ENCODE measurements around the gene NRP2. TPM values are rescaled to one million over a fixed set of nuclear protein-coding genes. Genes with fewer than 3 reads are reported as not detected.
A peak's percentile ranks its signal among the peaks of the same experiment; 100 is the strongest.

Gene NRP2
- total RNA-seq, 1 donor from 2014 or later: 76.7 TPM

- Histone ChIP-seq H3K79me2 (ENCODE audit: insufficient read depth, low read length) (no peaks in the 10 kb centered on the region), H2AFZ (ENCODE audit: low read depth, low read length) (no peak overlapping the region), H3K9ac (ENCODE audit: low read length) (peak overlapping the region; percentile 41), H3K4me1 (ENCODE audit: insufficient read depth, low read length) (peaks cover 77% of the 10 kb centered on the region), H3K27ac (ENCODE audit: low read depth, low read length) (peak overlapping the region; percentile 70), H3K27me3 (ENCODE audit: insufficient read depth, low read length) (no peaks in the 10 kb centered on the region), H3K4me3 (ENCODE audit: insufficient read depth, low read depth, low read length) (no peak overlapping the region), H3K4me2 (ENCODE audit: low read length) (peak overlapping the region; percentile 65), H3K9me3 (ENCODE audit: insufficient read depth, low read depth, low read length) (no peaks in the 10 kb centered on the region), H3K36me3 (ENCODE audit: insufficient read depth, low read length) (peaks cover 15% of the 10 kb centered on the region), H4K20me1 (ENCODE audit: insufficient read depth, low read length) (no peaks in the 10 kb centered on the region)
- FAIRE-seq (no peak), DNase-seq (ENCODE audit: low read depth) (no peak)
- H3K4me3 Mint-ChIP-seq (ENCODE audit: unreplicated experiment): no peak overlapping the region
- H3K27ac Mint-ChIP-seq (ENCODE audit: unreplicated experiment): peak overlapping the region; percentile 88
- no peak for TF ChIP-seq CTCF (IDR thresholded peaks at IDR 0.05; ENCODE audit: insufficient read depth, low read depth, low read length)
- TF ChIP-seq EZH2 (IDR thresholded peaks at IDR 0.05; ENCODE audit: insufficient read depth, low read length): no peak
- no peaks in the 10 kb centered on the region for H3K9me3 Mint-ChIP-seq (ENCODE audit: unreplicated experiment)
- peaks cover 50% of the 10 kb centered on the region for H3K4me1 Mint-ChIP-seq (ENCODE audit: low read depth, unreplicated experiment)
- H3K27me3 Mint-ChIP-seq (ENCODE audit: low read depth, unreplicated experiment): no peaks in the 10 kb centered on the region
- H3K36me3 Mint-ChIP-seq (ENCODE audit: low read depth, unreplicated experiment): peaks cover 2% of the 10 kb centered on the region
Observed at GRCh38 chr2:205754285-205754923, 72.1 kb downstream of the NRP2 start.

- no peak overlapping the region for H3K4me3 Mint-ChIP-seq (ENCODE audit: unreplicated experiment)
Observed at GRCh38 chr2:205754924-205755321, 72.6 kb downstream of the NRP2 start.

More at GRCh38 chr2:205754924-205755321, 72.6 kb downstream of the NRP2 start:
- Mint-ChIP-seq H3K4me1 (ENCODE audit: low read depth, unreplicated experiment) (peaks cover 50% of the 10 kb centered on the region), H3K36me3 (ENCODE audit: low read depth, unreplicated experiment) (peaks cover 5% of the 10 kb centered on the region), H3K27ac (ENCODE audit: unreplicated experiment) (peak overlapping the region; percentile 88), H3K9me3 (ENCODE audit: unreplicated experiment) (no peaks in the 10 kb centered on the region), H3K27me3 (ENCODE audit: low read depth, unreplicated experiment) (no peaks in the 10 kb centered on the region)
- no peak overlapping the region for H2AFZ ChIP-seq (ENCODE audit: low read depth, low read length)
- peaks cover 77% of the 10 kb centered on the region for H3K4me1 ChIP-seq (ENCODE audit: insufficient read depth, low read length)
- FAIRE-seq: no peak
- H3K9ac ChIP-seq (ENCODE audit: low read length): peak overlapping the region; percentile 41
- DNase-seq (ENCODE audit: low read depth): peak; percentile 73
- no peaks in the 10 kb centered on the region for H3K27me3 ChIP-seq (ENCODE audit: insufficient read depth, low read length)
- H3K4me3 ChIP-seq (ENCODE audit: insufficient read depth, low read depth, low read length): no peak overlapping the region
- no peaks in the 10 kb centered on the region for H4K20me1 ChIP-seq (ENCODE audit: insufficient read depth, low read length)
- H3K9me3 ChIP-seq (ENCODE audit: insufficient read depth, low read depth, low read length): no peaks in the 10 kb centered on the region
- H3K27ac ChIP-seq (ENCODE audit: low read depth, low read length): peak overlapping the region; percentile 70
- TF ChIP-seq EZH2 (IDR thresholded peaks at IDR 0.05; ENCODE audit: insufficient read depth, low read length) (no peak), CTCF (IDR thresholded peaks at IDR 0.05; ENCODE audit: insufficient read depth, low read depth, low read length) (no peak)
- peak overlapping the region; percentile 65 for H3K4me2 ChIP-seq (ENCODE audit: low read length)
- H3K36me3 ChIP-seq (ENCODE audit: insufficient read depth, low read length): peaks cover 10% of the 10 kb centered on the region
- no peaks in the 10 kb centered on the region for H3K79me2 ChIP-seq (ENCODE audit: insufficient read depth, low read length)

All from astrocyte (in vitro differentiated cells and primary cell).